8988T (cell line): Measurements from ENCODE around the gene PDLIM3.
"Not testable (repeated sequence)": the region's sequence is repeated elsewhere in the genome, so short reads cannot be mapped to it uniquely, and the experiment has no call there.

ENCODE experiments used
- DNase-seq: peaks from one replicate; pipeline ENCODE4 v3.0.0; 2011

Gene PDLIM3

GRCh38 chr4:185514182-185514697, 21.1 kb downstream of the PDLIM3 start:
- no peak for DNase-seq

- no peak for DNase-seq
Measured at GRCh38 chr4:185513489-185514181, 21.7 kb downstream of the PDLIM3 start.

GRCh38 chr4:185512516-185512915, 22.8 kb downstream of the PDLIM3 start:
- DNase-seq = no peak

GRCh38 chr4:185511243-185511642, 24.1 kb downstream of the PDLIM3 start:
- not testable (repeated sequence) for DNase-seq

- no peak for DNase-seq
Measured at GRCh38 chr4:185510806-185511205, 24.5 kb downstream of the PDLIM3 start.

GRCh38 chr4:185508181-185508580, 27.1 kb downstream of the PDLIM3 start:
- DNase-seq = no peak

GRCh38 chr4:185506422-185506821, 28.9 kb downstream of the PDLIM3 start:
- no peak for DNase-seq

- no peak for DNase-seq
Measured at GRCh38 chr4:185504098-185505047, 30.9 kb downstream of the PDLIM3 start.

- DNase-seq = no peak
Measured at GRCh38 chr4:185502386-185502785, 32.9 kb downstream of the PDLIM3 start.

- DNase-seq = no peak
Measured at GRCh38 chr4:185500576-185500975, 34.7 kb downstream of the PDLIM3 start.

GRCh38 chr4:185500035-185500434, 35.3 kb downstream of the PDLIM3 start:
- no peak for DNase-seq

- no peak for DNase-seq
Measured at GRCh38 chr4:185488650-185489049, 46.7 kb downstream of the PDLIM3 start.

GRCh38 chr4:185481401-185481800, 53.9 kb downstream of the PDLIM3 start:
- DNase-seq = no peak

- no peak for DNase-seq
Measured at GRCh38 chr4:185480016-185480732, 55.1 kb downstream of the PDLIM3 start.

- DNase-seq = no peak
Measured at GRCh38 chr4:185479507-185479971, 55.8 kb downstream of the PDLIM3 start.

GRCh38 chr4:185473247-185473646, 62.1 kb downstream of the PDLIM3 start:
- DNase-seq = no peak

GRCh38 chr4:185472103-185472542, 63.2 kb downstream of the PDLIM3 start:
- DNase-seq = no peak

GRCh38 chr4:185471235-185472102, 63.8 kb downstream of the PDLIM3 start, which contains the start of gene CCDC110:
Gene CCDC110 (minus strand): TSS chr4:185471733. CDS start chr4:185471683, 50 bp downstream.
- DNase-seq = peak; percentile 89

GRCh38 chr4:185470501-185471195, 64.7 kb downstream of the PDLIM3 start:
- DNase-seq = no peak

GRCh38 chr4:185469580-185470154, 65.6 kb downstream of the PDLIM3 start:
- no peak for DNase-seq

- no peak for DNase-seq
Measured at GRCh38 chr4:185468999-185469398, 66.3 kb downstream of the PDLIM3 start.
